DOHH2 (cell line): Measurements from ENCODE around the gene MYBPH.

Experiments used
- H3F3A ChIP-seq: fragments of 200-600 bp; sonication (generic), shearing (Covaris generic); 2 replicates; pipeline ENCODE4 v1.6.0; 2016; ENCODE audit warnings: antibody characterized with exemption, mild to moderate bottlenecking; ENCODE audit not compliant: control insufficient read depth, insufficient read depth
- H3K27ac ChIP-seq: fragments of 200-600 bp; sonication (generic); 2 replicates; pipeline ENCODE4 v1.5.1; 2014; ENCODE audit warnings: low read depth, mild to moderate bottlenecking, low read length, moderate library complexity
- H3K27me3 ChIP-seq: fragments of 200-600 bp; sonication (generic); 2 replicates; pipeline ENCODE4 v1.6.1; 2014; ENCODE audit warnings: mild to moderate bottlenecking, low read length, mixed read lengths; ENCODE audit not compliant: control insufficient read depth
- H3K36me3 ChIP-seq: fragments of 200-600 bp; sonication (generic); 2 replicates; pipeline ENCODE4 v1.6.1; 2014; ENCODE audit warnings: mild to moderate bottlenecking, low read length, moderate library complexity, mixed read lengths; ENCODE audit not compliant: control insufficient read depth
- H3K4me1 ChIP-seq: fragments of 200-600 bp; sonication (generic); 2 replicates; pipeline ENCODE4 v1.6.1; 2014; ENCODE audit warnings: mild to moderate bottlenecking, low read length, mixed read lengths; ENCODE audit not compliant: control insufficient read depth
- H3K4me2 ChIP-seq: fragments of 200-600 bp; sonication (generic); 2 replicates; pipeline ENCODE4 v1.6.0; 2014; ENCODE audit warnings: mild to moderate bottlenecking, low read length, moderate library complexity
- H3K4me3 ChIP-seq: fragments of 200-600 bp; sonication (generic); 2 replicates; pipeline ENCODE4 v1.5.1; 2014; ENCODE audit warnings: mild to moderate bottlenecking, low read length, mixed read lengths
- H3K79me2 ChIP-seq: fragments of 200-600 bp; sonication (generic); 2 replicates; pipeline ENCODE4 v1.6.1; 2014; ENCODE audit warnings: mild to moderate bottlenecking, low read length, mixed read lengths; ENCODE audit not compliant: control insufficient read depth
- H3K9me2 ChIP-seq: fragments of 200-600 bp; sonication (generic); replicated peaks from 2 replicates; pipeline ENCODE4 v1.6.1; 2014; ENCODE audit warnings: mild to moderate bottlenecking, low read length, mixed read lengths; ENCODE audit not compliant: control insufficient read depth
- H3K9me3 ChIP-seq: fragments of 200-600 bp; sonication (generic); 2 replicates; pipeline ENCODE4 v1.6.1; 2014; ENCODE audit warnings: antibody characterized with exemption, low read length, mixed read lengths; ENCODE audit not compliant: control insufficient read depth, insufficient read depth
- H4K20me1 ChIP-seq: fragments of 200-600 bp; sonication (generic); 2 replicates; pipeline ENCODE4 v1.6.0; 2014; ENCODE audit warnings: low read depth, mild to moderate bottlenecking, antibody characterized with exemption, low read length, moderate library complexity; ENCODE audit not compliant: control insufficient read depth, insufficient read depth
- CTCF ChIP-seq: fragments of 200-600 bp; sonication (generic); IDR thresholded peaks from one replicate; pipeline ENCODE4 v1.5.1; 2014; ENCODE audit warnings: antibody characterized with exemption, mild to moderate bottlenecking, low read depth, low read length; ENCODE audit not compliant: poor library complexity, severe bottlenecking
- EZH2phosphoT487 ChIP-seq: fragments of 200-600 bp; sonication (generic); IDR thresholded peaks from 2 replicates; pipeline ENCODE4 v1.6.1; 2017; ENCODE audit warnings: borderline replicate concordance, mild to moderate bottlenecking, antibody characterized with exemption, low read length, moderate library complexity, mixed read lengths

Gene MYBPH

GRCh38 chr1:203173011-203173555 lies 2.5 kb downstream of the MYBPH start:
- no peak overlapping the region for H3K27ac ChIP-seq
- peaks cover 16% of the 10 kb centered on the region for H3K4me1 ChIP-seq
- no peaks in the 10 kb centered on the region for H3K9me2 ChIP-seq
- H4K20me1 ChIP-seq = no peaks in the 10 kb centered on the region
- H3K36me3 ChIP-seq = no peaks in the 10 kb centered on the region
- TF ChIP-seq EZH2phosphoT487 (no peak), CTCF (no peak)
- no peak overlapping the region for H3K4me3 ChIP-seq
- H3K4me2 ChIP-seq = no peak overlapping the region
- no peaks in the 10 kb centered on the region for H3K9me3 ChIP-seq
- no peaks in the 10 kb centered on the region for H3K79me2 ChIP-seq
- H3K27me3 ChIP-seq = 0 out of 2 replicates have a peak, but pooled peaks cover 2% of the 10 kb centered on the region
- no peaks in the 10 kb centered on the region for H3F3A ChIP-seq

- H3K27me3 ChIP-seq = no peaks in the 10 kb centered on the region
- TF ChIP-seq EZH2phosphoT487 (no peak), CTCF (peak; percentile 82)
- no peak overlapping the region for H3K27ac ChIP-seq
- H3K9me3 ChIP-seq = no peaks in the 10 kb centered on the region
- peaks cover 16% of the 10 kb centered on the region for H3K4me1 ChIP-seq
- H3K79me2 ChIP-seq = no peaks in the 10 kb centered on the region
- H3K4me2 ChIP-seq = no peak overlapping the region
- H3F3A ChIP-seq = no peaks in the 10 kb centered on the region
- H4K20me1 ChIP-seq = no peaks in the 10 kb centered on the region
- H3K36me3 ChIP-seq = no peaks in the 10 kb centered on the region
- H3K9me2 ChIP-seq = no peaks in the 10 kb centered on the region
- H3K4me3 ChIP-seq = no peak overlapping the region
These were observed 3.2 kb downstream of the MYBPH start for GRCh38 chr1:203172184-203173010.

GRCh38 chr1:203171341-203172183 lies 4.1 kb downstream of the MYBPH start:
- no peak overlapping the region for H3K4me2 ChIP-seq

More at GRCh38 chr1:203171341-203172183, 4.1 kb downstream of the MYBPH start:
- Histone ChIP-seq H3K4me1 (peaks cover 16% of the 10 kb centered on the region), H3K9me2 (no peaks in the 10 kb centered on the region), H3K27me3 (no peaks in the 10 kb centered on the region), H4K20me1 (no peaks in the 10 kb centered on the region), H3K4me3 (no peak overlapping the region), H3K79me2 (no peaks in the 10 kb centered on the region), H3K36me3 (no peaks in the 10 kb centered on the region), H3K27ac (no peak overlapping the region), H3K9me3 (no peaks in the 10 kb centered on the region), H3F3A (no peaks in the 10 kb centered on the region)
- no peak for TF ChIP-seq CTCF
- TF ChIP-seq EZH2phosphoT487 = no peak
